Stimulated activated CD8-positive, alpha-beta memory T cell treated with anti-CD3 and anti-CD28 coated beads, Interleukin-2, amount 100 ng/mL, for 1 hour (primary cell): ENCODE results near the gene ZGPAT.
"Not testable (repeated sequence)": the region's sequence is repeated elsewhere in the genome, so short reads cannot be mapped to it uniquely, and the experiment has no call there.

Source experiments
- DNase-seq, 2 donors: peaks; one replicate each; pipeline ENCODE4 v3.0.0-alpha.2; 2020; ENCODE audit warnings: low read depth in 2 of 2

Gene ZGPAT

DNA sequence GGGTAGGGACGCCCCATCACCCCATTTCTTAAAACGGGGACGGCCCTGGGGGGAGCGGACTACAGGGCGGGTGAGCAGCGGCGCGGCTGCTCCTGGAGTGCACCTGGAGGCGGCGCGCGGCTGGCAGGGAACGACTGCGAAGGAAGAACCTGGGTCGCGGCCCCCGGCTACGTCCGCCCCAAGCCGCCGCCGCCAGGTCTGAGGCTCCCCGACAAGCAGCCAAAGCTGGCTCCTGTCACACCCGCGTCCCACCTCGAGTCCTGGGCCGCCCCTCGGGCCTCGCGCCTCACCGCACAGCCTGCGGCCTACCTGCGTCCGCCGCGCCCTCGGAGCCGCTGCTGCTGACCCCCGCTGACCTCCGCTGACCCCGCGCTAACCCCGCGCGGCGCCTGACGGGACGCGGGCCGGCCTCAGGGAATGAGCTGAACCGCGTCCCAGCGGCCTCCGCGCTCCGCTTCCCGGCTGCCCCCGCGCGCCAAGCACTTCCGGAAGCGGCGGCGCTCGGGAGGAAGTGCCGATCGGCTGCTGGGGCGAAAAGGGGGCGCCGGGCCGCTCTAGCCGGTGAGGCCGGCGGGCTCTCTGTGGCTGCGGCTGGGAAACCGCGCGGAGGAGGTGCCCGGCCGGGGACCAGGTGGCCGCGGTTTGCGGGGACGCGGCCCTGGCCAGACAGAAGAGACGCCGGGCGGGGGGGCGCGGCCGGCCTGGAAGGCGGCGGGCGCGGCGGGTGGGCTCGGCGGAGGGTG lies at the start of gene ZGPAT, which contains the start of gene ARFRP1:
Gene ZGPAT (plus strand): TSS at position 482 of the 743 bp plus-strand sequence. CDS start 542 bp downstream, outside the sequence.
Gene ARFRP1 (minus strand): TSS at position 419 of the 743 bp plus-strand sequence. CDS start 885 bp downstream, outside the sequence.
- DNase-seq: peak; percentile 71 to 74

GRCh38 chr20:63658749-63659187 lies 49.1 kb upstream of the ZGPAT start:
- no peak for DNase-seq

DNA sequence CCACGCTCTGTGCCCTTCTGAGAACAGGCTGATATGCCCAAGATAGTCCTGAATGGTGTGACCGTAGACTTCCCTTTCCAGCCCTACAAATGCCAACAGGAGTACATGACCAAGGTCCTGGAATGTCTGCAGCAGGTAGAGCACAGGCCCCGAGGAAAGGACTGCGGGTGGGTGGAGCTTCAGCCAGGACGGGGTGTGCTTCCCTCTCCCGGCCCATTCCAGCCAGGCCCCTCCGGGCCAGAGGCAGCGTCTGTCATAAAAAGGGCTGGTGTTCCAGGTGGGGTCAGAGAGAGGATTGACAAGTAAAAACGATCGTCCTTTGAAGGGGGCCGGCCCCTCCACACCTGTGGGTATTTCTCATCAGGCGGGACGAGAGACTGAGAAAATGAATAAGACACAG lies 48.5 kb upstream of the ZGPAT start:
- no peak for DNase-seq

- DNase-seq: not testable (repeated sequence)
Observed at GRCh38 chr20:63660174-63660573, 47.7 kb upstream of the ZGPAT start.

GRCh38 chr20:63660622-63661021 lies 47.2 kb upstream of the ZGPAT start:
- DNase-seq: no peak

GRCh38 chr20:63661108-63661507 lies 46.7 kb upstream of the ZGPAT start:
- DNase-seq: no peak

GRCh38 chr20:63661959-63662812 lies 45.7 kb upstream of the ZGPAT start:
- DNase-seq: no peak

DNA sequence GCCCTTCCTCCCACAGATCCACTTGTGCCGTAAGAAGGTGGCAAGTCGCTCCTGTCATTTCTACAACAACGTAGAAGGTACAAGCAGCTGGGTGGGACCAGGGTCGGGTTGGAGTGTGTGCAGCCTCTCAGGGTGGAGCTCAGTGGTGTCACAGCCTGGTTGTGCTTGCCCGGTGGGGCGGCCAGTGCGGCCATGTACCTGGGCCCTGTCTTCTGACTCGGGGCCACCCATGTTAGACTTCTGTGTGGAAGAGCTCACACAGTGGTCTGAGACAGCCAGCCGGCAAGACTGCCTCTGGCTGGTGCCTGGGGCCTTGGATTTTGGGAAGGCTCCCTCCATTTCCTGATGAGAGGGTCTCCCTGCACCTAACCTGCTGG lies 45.0 kb upstream of the ZGPAT start:
- no peak for DNase-seq

GRCh38 chr20:63663332-63664066 lies 44.3 kb upstream of the ZGPAT start:
- DNase-seq: no peak

- DNase-seq: no peak
Observed at GRCh38 chr20:63664143-63664851, 43.5 kb upstream of the ZGPAT start.

DNA sequence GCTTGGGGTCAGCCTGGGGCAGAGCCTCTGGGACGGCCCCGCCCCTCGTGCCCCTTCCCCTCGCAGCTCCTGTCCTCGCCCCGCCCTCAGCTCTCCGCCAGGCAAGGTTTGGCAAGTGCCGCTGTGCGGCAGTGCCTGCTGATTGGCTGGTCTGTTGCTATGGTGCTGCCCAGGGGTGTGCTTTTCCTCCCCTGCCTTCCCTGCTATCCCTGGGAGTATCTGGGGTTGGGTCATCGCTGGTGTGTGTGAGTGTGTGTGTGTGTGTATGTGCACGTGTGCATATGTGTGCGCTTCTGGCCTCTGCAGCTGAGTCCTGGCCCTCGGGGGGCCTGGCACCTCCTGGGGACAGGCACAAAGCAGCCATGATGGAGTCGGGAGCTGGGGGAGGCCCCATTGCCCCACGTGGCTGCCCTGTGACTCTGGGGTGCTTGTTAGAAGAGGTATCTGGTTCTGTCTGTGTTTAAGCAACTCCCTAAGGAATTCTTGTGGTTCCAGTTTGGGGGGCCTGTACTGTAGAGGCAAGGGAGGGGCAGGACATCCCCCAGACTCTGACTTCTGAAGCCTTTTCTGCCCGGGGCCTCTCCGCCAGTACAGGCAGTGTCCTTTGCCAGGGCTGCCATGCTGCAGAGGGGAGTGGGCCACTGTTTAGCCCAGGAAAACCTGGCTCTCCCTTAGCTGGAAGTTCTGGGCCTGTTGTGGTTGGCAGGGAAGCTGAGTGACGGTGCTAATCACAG lies 42.8 kb upstream of the ZGPAT start:
- no peak for DNase-seq

- no peak for DNase-seq
Observed at GRCh38 chr20:63665708-63666107, 42.1 kb upstream of the ZGPAT start.

GRCh38 chr20:63667858-63668257 lies 40.0 kb upstream of the ZGPAT start:
- no peak for DNase-seq

DNA sequence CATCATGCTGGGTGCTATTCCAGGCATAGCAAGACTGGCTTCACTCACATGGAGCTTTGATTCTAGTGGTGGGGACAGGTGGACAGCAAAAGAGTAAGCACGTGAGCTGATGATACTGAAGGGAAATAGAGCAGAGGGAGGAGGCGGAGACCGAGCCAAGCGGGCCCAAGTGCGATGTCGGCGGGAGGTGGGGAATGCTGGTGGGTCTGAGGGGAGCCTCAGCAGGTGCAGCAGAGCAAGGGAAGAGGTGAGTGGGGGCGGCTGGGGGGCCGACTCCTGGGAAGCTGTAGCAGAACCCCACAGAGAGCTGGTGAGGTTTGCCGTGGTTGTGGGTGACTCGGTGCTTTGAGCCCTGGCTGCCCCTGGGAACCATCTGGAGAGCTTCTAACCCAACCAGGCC lies 39.5 kb upstream of the ZGPAT start:
- no peak for DNase-seq

GRCh38 chr20:63671695-63672094 lies 36.1 kb upstream of the ZGPAT start:
- DNase-seq: not testable (repeated sequence)

GRCh38 chr20:63672666-63673065 lies 35.2 kb upstream of the ZGPAT start:
- DNase-seq: no peak

DNA sequence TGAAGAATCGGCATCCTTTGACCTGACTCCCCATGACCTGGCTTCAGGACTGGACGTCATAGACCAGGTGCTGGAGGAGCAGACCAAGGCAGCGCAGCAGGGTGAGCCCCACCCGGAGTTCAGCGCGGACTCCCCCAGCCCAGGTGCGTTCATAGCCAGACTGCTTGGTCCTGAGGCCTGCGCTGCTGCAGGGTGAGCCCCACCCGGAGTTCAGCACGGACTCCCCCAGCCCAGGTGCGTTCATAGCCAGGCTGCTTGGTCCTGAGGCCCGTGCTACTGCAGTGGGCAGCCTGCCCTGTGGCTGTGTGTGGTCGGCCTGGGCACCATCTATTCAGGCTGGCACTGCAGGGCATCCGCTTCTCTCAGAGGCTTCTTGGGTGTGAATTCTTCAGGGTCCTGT lies 33.9 kb upstream of the ZGPAT start:
- no peak for DNase-seq

DNA sequence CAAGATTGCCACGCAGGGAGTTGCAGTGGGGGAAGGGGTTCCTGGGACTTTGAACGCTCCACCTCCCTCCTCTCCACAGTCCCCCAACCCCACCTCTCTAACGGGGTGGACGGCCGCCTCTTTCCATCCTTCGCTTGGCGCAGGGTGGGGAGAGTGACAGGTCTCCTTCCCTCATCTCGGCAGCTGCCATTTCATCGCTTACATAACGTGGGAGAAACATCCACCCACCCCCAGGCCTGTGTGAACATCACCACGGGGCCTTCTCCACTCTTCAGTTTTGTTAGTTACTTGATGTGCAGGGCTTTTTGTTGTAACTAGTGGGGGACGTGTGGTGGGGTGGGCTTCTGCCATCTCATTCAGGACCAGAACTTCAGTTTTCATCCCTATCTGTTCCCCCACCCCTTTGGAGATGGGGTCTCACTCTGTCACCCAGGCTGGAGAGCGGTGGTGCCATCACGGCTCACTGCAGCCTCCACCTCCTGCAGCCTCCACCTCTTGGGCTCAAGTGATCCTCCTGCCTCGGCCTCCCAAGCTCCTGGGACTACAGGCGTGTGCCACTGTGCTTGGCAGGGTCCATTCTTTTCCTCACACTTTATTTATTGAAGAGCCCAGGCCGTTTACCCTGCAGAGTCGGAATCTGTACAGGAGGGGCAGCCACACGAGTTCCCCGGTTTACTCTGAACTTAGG lies 32.0 kb upstream of the ZGPAT start:
- no peak for DNase-seq

- no peak for DNase-seq
Observed at GRCh38 chr20:63678071-63678470, 29.8 kb upstream of the ZGPAT start.
